GM12878 (cell line): ENCODE results near the gene CAMTA1. TPM values are rescaled to one million over a fixed set of nuclear protein-coding genes. Genes with fewer than 3 reads are reported as not detected.

ENCODE experiments used
- ATAC-seq: fragments of 200-7000 bp; cut with Tn5 transposase; 3 replicates; pipeline ENCODE4 v1.9.1; 2020; ENCODE audit warnings: mild to moderate bottlenecking, moderate library complexity
- BruUV-seq: library from RNA; stranded (reverse); fragments of 400-500 nt; replicated peaks from 2 replicates; lab custom pipeline; 2021; lab: Mats Ljungman, UMichigan
- CTCF ChIA-PET: fragments of 300-600 bp; sonication (Branson Sonifier 250); formaldehyde crosslinking; extraction: SDS; loops from one replicate; lab custom pipeline; 2021; ENCODE audit warnings: inconsistent platforms; lab: Yijun Ruan, JAX
- POLR2A ChIA-PET: fragments of 350-600 bp; formaldehyde crosslinking; extraction: SDS; loops from one replicate; lab custom pipeline; 2021; ENCODE audit warnings: inconsistent platforms; lab: Charles Lee
- RAD21 ChIA-PET: fragments of 300-600 bp; sonication (Branson Sonifier 250); formaldehyde crosslinking; loops from one replicate; lab custom pipeline; 2023; ENCODE audit warnings: antibody characterized with exemption; ENCODE audit not compliant: unreplicated experiment; lab: Charles Lee
- SMC1A ChIA-PET: fragments of 300-600 bp; sonication (Branson Sonifier 250); formaldehyde crosslinking; loops from one replicate; lab custom pipeline; 2023; ENCODE audit not compliant: unreplicated experiment, uncharacterized antibody; lab: Charles Lee
- DNase-seq: peaks from one replicate; pipeline ENCODE4 v3.0.0-alpha.2; 2011; ENCODE audit warnings: low read depth, low spot score
- FAIRE-seq: peaks from 3 replicates; lab custom pipeline; 2011; peaks lifted over from hg19 to GRCh38; lab: Jason Lieb, UNC
- H2AFZ ChIP-seq: 2 replicates; pipeline ENCODE4 v1.6.0; 2011; ENCODE audit warnings: low read depth, low read length, control low read depth; ENCODE audit not compliant: control insufficient read depth
- H3K27ac ChIP-seq: 2 replicates; pipeline ENCODE4 v1.5.1; 2011; ENCODE audit warnings: control low read depth; ENCODE audit not compliant: control insufficient read depth, insufficient read depth
- H3K27me3 ChIP-seq, 2 experiments: replicated peaks in 1 of 2; 2 replicates each; pipeline versions ENCODE4 v1.6.0 to v1.6.1; 2011; ENCODE audit warnings: low read length in 1 of 2; ENCODE audit not compliant: control insufficient read depth in 2 of 2, insufficient read depth in 2 of 2
- H3K36me3 ChIP-seq, 2 experiments: 2 replicates each; pipeline ENCODE4 v1.5.1; 2011; ENCODE audit warnings: low read length in 1 of 2; ENCODE audit not compliant: control insufficient read depth in 2 of 2, insufficient read depth in 2 of 2
- H3K4me1 ChIP-seq: 2 replicates; pipeline ENCODE4 v1.6.1; 2011; ENCODE audit warnings: mild to moderate bottlenecking, low read length, moderate library complexity, mixed read lengths; ENCODE audit not compliant: control insufficient read depth, insufficient read depth
- H3K4me2 ChIP-seq: 2 replicates; pipeline ENCODE4 v1.6.0; 2011; ENCODE audit warnings: control low read depth; ENCODE audit not compliant: control insufficient read depth, insufficient read depth
- H3K4me3 ChIP-seq: fragments of 200-600 bp; sonication (generic); 2 replicates; pipeline ENCODE4 v1.5.1; 2016
- H3K79me2 ChIP-seq: 2 replicates; pipeline ENCODE4 v1.6.0; 2011; ENCODE audit warnings: low read length; ENCODE audit not compliant: control insufficient read depth, insufficient read depth
- H3K9ac ChIP-seq: 2 replicates; pipeline ENCODE4 v1.8.0; 2011; ENCODE audit warnings: low read length, control low read depth, mixed read lengths; ENCODE audit not compliant: control insufficient read depth, insufficient read depth
- H3K9me3 ChIP-seq: replicated peaks from 3 replicates; pipeline ENCODE4 v1.5.1; 2011; ENCODE audit warnings: mild to moderate bottlenecking, low read length; ENCODE audit not compliant: control insufficient read depth, insufficient read depth
- H4K20me1 ChIP-seq: 2 replicates; pipeline ENCODE4 v1.6.0; 2011; ENCODE audit not compliant: control insufficient read depth, insufficient read depth
- MXI1 ChIP-seq: fragments of 150-350 bp; IDR thresholded peaks from 2 replicates; pipeline ENCODE4 v1.6.1; 2011; ENCODE audit warnings: low read depth, mild to moderate bottlenecking, inconsistent platforms, low read length, improper control_type of control experiment
- NRF1 ChIP-seq: conservative IDR thresholded peaks from 2 replicates; pipeline ENCODE4 v1.6.1; 2011; ENCODE audit warnings: mild to moderate bottlenecking, low read depth, low read length, improper control_type of control experiment
- RELB ChIP-seq: fragments of 450-650 bp; IDR thresholded peaks from 2 replicates; pipeline ENCODE4 v1.6.1; 2017; ENCODE audit warnings: low read depth, mild to moderate bottlenecking, moderate library complexity
- REST ChIP-seq: IDR thresholded peaks from 2 replicates; pipeline ENCODE4 v1.6.1; 2012; ENCODE audit warnings: mild to moderate bottlenecking, low read depth, low read length
- WGBS: methylation state at CpG from one replicate; pipeline ENCODE4 v1.1.6; 2016; ENCODE audit warnings: low lambda C conversion rate; ENCODE audit not compliant: insufficient replicate concordance, insufficient coverage; ENCODE audit errors: missing lambda C conversion rate; 5-methylcytosine and 5-hydroxymethylcytosine counted together
- in situ Hi-C: fragments of 300-500 bp; cut with MboI; formaldehyde crosslinking; loops from 9 replicates; pipeline ENCODE4 v1.14.3; 2018; ENCODE audit warnings: mixed read lengths
- intact Hi-C: fragments of 100-400 bp; cut with micrococcal nuclease; formaldehyde crosslinking; loops from one replicate; pipeline ENCODE4 v1.14.2; 2022; ENCODE audit not compliant: unreplicated experiment
- polyA plus RNA-seq, 11 experiments: library from polyadenylated mRNA; depleted of rRNA in 4 of 11; unstranded in 6 of 11; stranded (reverse) in 5 of 11; fragments of >200 nt; fragmentation: Nextera tagmentation in 4 of 11; fragmentation: Illumina TruSeq in 1 of 11; extraction: Ambion mirVana in 4 of 11; extraction: Trizol in 1 of 11; gene quantifications; 1 replicate in 1 of 11; 2 replicates in 10 of 11; pipeline versions ENCODE4 v1.2.1 to v1.2.3, GENCODE V29; 2011 to 2016; ENCODE audit warnings: inconsistent platforms in 2 of 11, missing spikeins in 2 of 11, low read depth in 1 of 11
- total RNA-seq, 4 experiments: library from RNA; depleted of rRNA in 3 of 4; stranded (reverse); fragments of >200 nt in 3 of 4; fragmentation: Illumina TruSeq in 1 of 4; extraction: Trizol in 1 of 4; gene quantifications; 2 replicates each; pipeline versions ENCODE4 v1.2.1 to v1.2.3, GENCODE V29; 2013 to 2021
- TF ChIP-seq, protein P1 (sequence below): fragments of 450-650 bp; formaldehyde crosslinking; IDR thresholded peaks from 2 replicates; pipeline ENCODE4 v1.5.0; 2022; ENCODE audit warnings: mild to moderate bottlenecking, missing genetic modification characterization
- TF ChIP-seq, protein P2 (sequence below): fragments of 450-650 bp; IDR thresholded peaks from 2 replicates; pipeline ENCODE4 v1.6.1; 2017; ENCODE audit warnings: mild to moderate bottlenecking, moderate library complexity

The CAMTA1 gene
- total and polyA plus RNA-seq, 10 of the 15 experiments (the other 5 are each of a cell fraction or from before 2014, with no cell fraction given), result 37.7 to 148 (median 76.4) TPM

DNA sequence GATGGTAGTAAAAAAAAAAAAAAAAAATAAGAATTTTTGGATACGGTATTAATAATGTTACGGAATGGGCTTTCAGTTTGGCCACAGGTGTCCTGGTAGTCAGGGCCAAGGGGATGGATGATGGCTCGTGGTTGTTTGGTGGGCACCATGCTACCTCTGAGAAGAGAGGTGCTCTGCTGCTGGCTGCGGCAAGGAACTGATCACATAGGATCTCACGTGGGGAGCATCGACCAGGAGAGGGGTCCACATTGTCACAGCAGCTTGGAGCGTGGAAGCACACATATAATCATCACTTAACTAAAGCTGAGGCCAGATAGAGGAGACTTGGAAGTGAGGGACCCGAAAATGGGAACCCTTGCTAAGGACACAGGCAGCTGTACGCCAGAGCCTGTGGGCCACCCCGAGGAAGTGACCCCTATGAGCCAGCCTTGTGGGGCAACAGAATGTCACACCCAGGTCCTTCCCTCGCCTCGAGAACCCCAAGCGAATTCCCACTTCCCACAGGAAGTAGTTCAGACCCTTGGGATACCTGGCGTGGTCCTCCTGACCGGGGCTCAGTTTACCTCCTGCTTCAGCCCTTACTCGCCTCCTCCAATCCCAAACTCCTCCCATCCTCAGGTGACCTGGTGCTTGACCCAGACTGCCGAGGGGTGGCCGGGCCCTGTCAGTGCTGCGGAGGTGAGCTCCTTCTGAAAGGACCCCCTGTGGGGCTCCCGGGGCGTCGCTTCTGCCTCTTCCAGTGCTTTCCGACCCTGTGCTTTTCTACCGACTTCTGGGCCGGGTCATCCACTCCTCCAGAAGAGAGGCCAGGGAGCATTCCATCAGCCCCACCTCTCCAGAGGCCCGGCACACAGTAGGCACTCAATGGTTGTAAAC lies 222.0 kb downstream of the CAMTA1 start:
- FAIRE-seq, result no peak
- H4K20me1 ChIP-seq, result no peaks in the 10 kb centered on the region
- SMC1A ChIA-PET, result no interaction called here
- POLR2A ChIA-PET, result no interaction called here
- no peaks in the 10 kb centered on the region; a peak in 2 of 4 replicates for H3K27me3 ChIP-seq
- no peaks in the 10 kb centered on the region for H3K36me3 ChIP-seq
- 33% methylated on average over 24 of the region's 26 CpGs for WGBS
- no peak overlapping the region for H3K27ac ChIP-seq
- RAD21 ChIA-PET, result no interaction called here
- CTCF ChIA-PET, result interaction anchor here (0.6 to 1.5 kb wide), 2 partner anchors 18 to 35 kb away, joined by 3 to 5 read pairs; no protein-coding TSS in a partner anchor
- no peak overlapping the region for H3K9ac ChIP-seq
- ATAC-seq, result no peak
- H3K9me3 ChIP-seq, result no peaks in the 10 kb centered on the region
- no peaks in the 10 kb centered on the region for H3K79me2 ChIP-seq
- H3K4me1 ChIP-seq, result no peaks in the 10 kb centered on the region
- intact Hi-C loops (no loop called here), in situ Hi-C loops (no loop called here)
- BruUV-seq, result no TSS peak
- no peak overlapping the region for H3K4me2 ChIP-seq
- H3K4me3 ChIP-seq, result no peak overlapping the region
- no peak for DNase-seq
- no peak overlapping the region for H2AFZ ChIP-seq
- TF ChIP-seq, protein P1, sequence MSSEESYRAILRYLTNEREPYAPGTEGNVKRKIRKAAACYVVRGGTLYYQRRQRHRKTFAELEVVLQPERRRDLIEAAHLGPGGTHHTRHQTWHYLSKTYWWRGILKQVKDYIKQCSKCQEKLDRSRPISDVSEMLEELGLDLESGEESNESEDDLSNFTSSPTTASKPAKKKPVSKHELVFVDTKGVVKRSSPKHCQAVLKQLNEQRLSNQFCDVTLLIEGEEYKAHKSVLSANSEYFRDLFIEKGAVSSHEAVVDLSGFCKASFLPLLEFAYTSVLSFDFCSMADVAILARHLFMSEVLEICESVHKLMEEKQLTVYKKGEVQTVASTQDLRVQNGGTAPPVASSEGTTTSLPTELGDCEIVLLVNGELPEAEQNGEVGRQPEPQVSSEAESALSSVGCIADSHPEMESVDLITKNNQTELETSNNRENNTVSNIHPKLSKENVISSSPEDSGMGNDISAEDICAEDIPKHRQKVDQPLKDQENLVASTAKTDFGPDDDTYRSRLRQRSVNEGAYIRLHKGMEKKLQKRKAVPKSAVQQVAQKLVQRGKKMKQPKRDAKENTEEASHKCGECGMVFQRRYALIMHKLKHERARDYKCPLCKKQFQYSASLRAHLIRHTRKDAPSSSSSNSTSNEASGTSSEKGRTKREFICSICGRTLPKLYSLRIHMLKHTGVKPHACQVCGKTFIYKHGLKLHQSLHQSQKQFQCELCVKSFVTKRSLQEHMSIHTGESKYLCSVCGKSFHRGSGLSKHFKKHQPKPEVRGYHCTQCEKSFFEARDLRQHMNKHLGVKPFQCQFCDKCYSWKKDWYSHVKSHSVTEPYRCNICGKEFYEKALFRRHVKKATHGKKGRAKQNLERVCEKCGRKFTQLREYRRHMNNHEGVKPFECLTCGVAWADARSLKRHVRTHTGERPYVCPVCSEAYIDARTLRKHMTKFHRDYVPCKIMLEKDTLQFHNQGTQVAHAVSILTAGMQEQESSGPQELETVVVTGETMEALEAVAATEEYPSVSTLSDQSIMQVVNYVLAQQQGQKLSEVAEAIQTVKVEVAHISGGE, result no peak
- TF ChIP-seq, protein P2, sequence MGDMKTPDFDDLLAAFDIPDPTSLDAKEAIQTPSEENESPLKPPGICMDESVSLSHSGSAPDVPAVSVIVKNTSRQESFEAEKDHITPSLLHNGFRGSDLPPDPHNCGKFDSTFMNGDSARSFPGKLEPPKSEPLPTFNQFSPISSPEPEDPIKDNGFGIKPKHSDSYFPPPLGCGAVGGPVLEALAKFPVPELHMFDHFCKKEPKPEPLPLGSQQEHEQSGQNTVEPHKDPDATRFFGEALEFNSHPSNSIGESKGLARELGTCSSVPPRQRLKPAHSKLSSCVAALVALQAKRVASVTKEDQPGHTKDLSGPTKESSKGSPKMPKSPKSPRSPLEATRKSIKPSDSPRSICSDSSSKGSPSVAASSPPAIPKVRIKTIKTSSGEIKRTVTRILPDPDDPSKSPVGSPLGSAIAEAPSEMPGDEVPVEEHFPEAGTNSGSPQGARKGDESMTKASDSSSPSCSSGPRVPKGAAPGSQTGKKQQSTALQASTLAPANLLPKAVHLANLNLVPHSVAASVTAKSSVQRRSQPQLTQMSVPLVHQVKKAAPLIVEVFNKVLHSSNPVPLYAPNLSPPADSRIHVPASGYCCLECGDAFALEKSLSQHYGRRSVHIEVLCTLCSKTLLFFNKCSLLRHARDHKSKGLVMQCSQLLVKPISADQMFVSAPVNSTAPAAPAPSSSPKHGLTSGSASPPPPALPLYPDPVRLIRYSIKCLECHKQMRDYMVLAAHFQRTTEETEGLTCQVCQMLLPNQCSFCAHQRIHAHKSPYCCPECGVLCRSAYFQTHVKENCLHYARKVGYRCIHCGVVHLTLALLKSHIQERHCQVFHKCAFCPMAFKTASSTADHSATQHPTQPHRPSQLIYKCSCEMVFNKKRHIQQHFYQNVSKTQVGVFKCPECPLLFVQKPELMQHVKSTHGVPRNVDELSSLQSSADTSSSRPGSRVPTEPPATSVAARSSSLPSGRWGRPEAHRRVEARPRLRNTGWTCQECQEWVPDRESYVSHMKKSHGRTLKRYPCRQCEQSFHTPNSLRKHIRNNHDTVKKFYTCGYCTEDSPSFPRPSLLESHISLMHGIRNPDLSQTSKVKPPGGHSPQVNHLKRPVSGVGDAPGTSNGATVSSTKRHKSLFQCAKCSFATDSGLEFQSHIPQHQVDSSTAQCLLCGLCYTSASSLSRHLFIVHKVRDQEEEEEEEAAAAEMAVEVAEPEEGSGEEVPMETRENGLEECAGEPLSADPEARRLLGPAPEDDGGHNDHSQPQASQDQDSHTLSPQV, result no peak
- no peak for TF ChIP-seq NRF1
- no peak for TF ChIP-seq REST
- no peak for TF ChIP-seq MXI1
- TF ChIP-seq RELB, result no peak
